HG03175 (cell line): Measurements from ENCODE around the gene LSR.

Experiments used
- ATAC-seq: cut with Tn5 transposase; IDR thresholded peaks from one replicate; pipeline ENCODE4 v1.9.1; 2021; ENCODE audit warnings: mild to moderate bottlenecking, moderate library complexity; ENCODE audit not compliant: unreplicated experiment

LSR gene

DNA sequence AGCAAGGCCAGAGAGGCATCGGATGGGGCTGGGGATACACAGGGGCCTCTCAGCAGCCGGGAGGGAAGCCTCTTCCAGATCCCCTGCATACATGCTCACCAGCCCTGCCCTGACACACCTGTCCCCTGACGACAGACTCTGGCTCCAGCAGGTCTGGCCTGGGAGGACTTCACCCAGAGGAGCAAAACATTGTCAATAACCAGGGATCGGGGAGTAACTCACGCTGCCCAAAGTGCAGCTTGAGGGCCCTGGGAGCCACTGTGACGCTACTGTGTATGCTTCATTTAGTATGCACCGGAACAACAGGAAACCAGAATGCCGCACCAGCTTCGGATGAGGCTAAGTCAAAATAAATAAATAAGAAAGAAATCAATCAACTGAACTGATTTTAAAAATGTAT lies 67.8 kb downstream of the LSR start:
- no peak for ATAC-seq
